Measurements from ENCODE around the gene TBX2. TPM values are rescaled to one million over a fixed set of nuclear protein-coding genes. Genes with fewer than 3 reads are reported as not detected.

Gene TBX2
- total RNA-seq (2013; cell fraction: nucleolus; rRNA removed), result not detected in 2 replicates
- total RNA-seq (2014; rRNA removed), result not detected in 2 replicates
- not detected in 2 replicates for total RNA-seq (2014; rRNA removed; fragmentation: Illumina TruSeq; extraction: Trizol)
- 0.11 and 0.13 TPM in 2 replicates for total RNA-seq (2021)
- not detected for polyA plus RNA-seq (2011; ENCODE audit: low read depth)
- not detected in 2 replicates for polyA plus RNA-seq (2011; rRNA removed)
- not detected in 2 replicates for polyA plus RNA-seq (2011; cell fraction: cytosol; rRNA removed)
- polyA plus RNA-seq (2011; cell fraction: nucleus; rRNA removed), result not detected in 2 replicates
- polyA plus RNA-seq (2012), result not detected in 2 replicates
- polyA plus RNA-seq (2014; fragmentation: Illumina TruSeq; extraction: Trizol), result not detected in 2 replicates
- not detected for polyA plus RNA-seq (2014; fragmentation: Nextera tagmentation; extraction: Ambion mirVana)
- polyA plus RNA-seq (2014; rRNA removed), result not detected in 2 replicates
- polyA plus RNA-seq (2016; fragmentation: Nextera tagmentation; extraction: Ambion mirVana), result not detected
- polyA minus RNA-seq (2011; rRNA and poly(A)+ RNA removed), result not detected in 2 replicates
- not detected in 2 replicates for polyA minus RNA-seq (2011; cell fraction: cytosol; rRNA and poly(A)+ RNA removed)
- not detected in 2 replicates for polyA minus RNA-seq (2011; cell fraction: nucleus; rRNA and poly(A)+ RNA removed)
- percentile 8 among the genes with signal in this experiment for Bru-seq, nascent RNA
- percentile 15 among the genes with signal in this experiment for BruChase-seq, experiment 1, labeled RNA remaining after a 6-hour chase
- percentile 13 among the genes with signal in this experiment for BruChase-seq, experiment 2, labeled RNA remaining after a 2-hour chase
- long read RNA-seq, experiment 1, result 0 reads
- long read RNA-seq, experiment 2, result 0 reads

GRCh38 chr17:61399131-61400065 lies at the start of gene TBX2:
Gene TBX2 (plus strand): TSS chr17:61399843. CDS start chr17:61400177, 334 bp downstream.
- POLR2A ChIA-PET, result no interaction called here
- SMC1A ChIA-PET (ENCODE audit: uncharacterized antibody, unreplicated experiment), result no interaction called here
- Histone ChIP-seq H3K4me3 (no peak within 1 kb of the TSS), H3K9ac (ENCODE audit: control insufficient read depth, insufficient read depth, low read length) (no peak within 1 kb of the TSS), H4K20me1 (ENCODE audit: control insufficient read depth, insufficient read depth) (no peaks in the 10 kb centered on the region), H3K4me1 (ENCODE audit: control insufficient read depth, insufficient read depth, low read length) (no peaks in the 10 kb centered on the region), H3K79me2 (ENCODE audit: control insufficient read depth, insufficient read depth, low read length) (no peaks in the 10 kb centered on the region), H3K27ac (ENCODE audit: control insufficient read depth, insufficient read depth) (no peak within 1 kb of the TSS), H3K9me3 (replicated peaks; ENCODE audit: control insufficient read depth, insufficient read depth, low read length) (no peaks in the 10 kb centered on the region; the same call in 2 of the 3 replicates), H3K27me3 (replicated peaks in 1 of 2; ENCODE audit: control insufficient read depth in 2 of 2, insufficient read depth in 2 of 2, low read length in 1 of 2) (peaks cover 26 to 37% of the 10 kb centered on the region in 2 experiments), H3K36me3 (ENCODE audit: control insufficient read depth in 2 of 2, insufficient read depth in 2 of 2, low read length in 1 of 2) (no peaks in the 10 kb centered on the region; a peak in 1 of 4 replicates), H2AFZ (ENCODE audit: control insufficient read depth, low read depth, low read length) (no peak within 1 kb of the TSS), H3K4me2 (ENCODE audit: control insufficient read depth, insufficient read depth) (no peak within 1 kb of the TSS)
- CTCF ChIA-PET, result no interaction called here
- WGBS (ENCODE audit: insufficient coverage, insufficient replicate concordance, low lambda C conversion rate, missing lambda C conversion rate), result 24% methylated on average over 53 of the region's 98 CpGs
- no peak for FAIRE-seq
- RAD21 ChIA-PET (ENCODE audit: unreplicated experiment), result no interaction called here
- in situ Hi-C loops (cut with MboI) (no loop called here), intact Hi-C loops (cut with micrococcal nuclease; ENCODE audit: unreplicated experiment) (no loop called here)
- BruUV-seq (replicated peaks), result no TSS peak
- DNase-seq (ENCODE audit: low read depth, low spot score), result no peak
- TF ChIP-seq NFXL1 (IDR thresholded peaks at IDR 0.05; ENCODE audit: borderline replicate concordance), result peak; percentile 57; the same call in 1 of the 2 replicates
- TF ChIP-seq BCL11A (IDR thresholded peaks at IDR 0.05; ENCODE audit: low read depth, low read length), result no peak
- no peak for TF ChIP-seq ATF7 (IDR thresholded peaks at IDR 0.05; ENCODE audit: low read depth)
- 0 out of 4 replicates have a peak, but pooled peaks of 1 of the 2 experiments have one; percentile 52 for TF ChIP-seq ETV6 (conservative IDR thresholded peaks at IDR 0.05 in 1 of 2, IDR thresholded peaks at IDR 0.05 in 1 of 2; ENCODE audit: borderline replicate concordance in 1 of 2, low read depth in 1 of 2)
- no peak for TF ChIP-seq ZNF384 (IDR thresholded peaks at IDR 0.05; ENCODE audit: borderline replicate concordance, low read depth, low read length)
- no peak for TF ChIP-seq RAD51 (IDR thresholded peaks at IDR 0.05)
- no peak for TF ChIP-seq HCFC1 (IDR thresholded peaks at IDR 0.05; ENCODE audit: low read length)
- no peak for ATAC-seq
